AG04450 (cell line): ENCODE measurements around the gene CUL4B. TPM values are rescaled to one million over a fixed set of nuclear protein-coding genes. Genes with fewer than 3 reads are reported as not detected.

ENCODE experiments used
- CTCF ChIA-PET: fragments of 300-600, 350-600 bp; formaldehyde crosslinking; extraction: SDS; loops from one replicate; lab custom pipeline; 2022; ENCODE audit warnings: antibody characterized with exemption, inconsistent platforms; lab: Charles Lee
- POLR2A ChIA-PET: fragments of 350-600 bp; formaldehyde crosslinking; extraction: SDS; loops from one replicate; lab custom pipeline; 2021; ENCODE audit warnings: antibody characterized with exemption, inconsistent platforms; lab: Yijun Ruan, JAX
- DNase-seq: peaks from one replicate; pipeline ENCODE4 v3.0.0-alpha.2; 2011; ENCODE audit warnings: low read depth, low spot score
- H3K27ac ChIP-seq: one replicate; pipeline ENCODE4 v1.5.1; 2012; ENCODE audit warnings: low read depth, low read length, control low read depth
- H3K27me3 ChIP-seq: one replicate; pipeline ENCODE4 v1.6.0; 2012; ENCODE audit warnings: low read length; ENCODE audit not compliant: control insufficient read depth, insufficient read depth
- H3K4me3 ChIP-seq: 2 replicates; pipeline ENCODE4 v1.5.1; 2011; ENCODE audit warnings: mild to moderate bottlenecking, low read depth, low read length, control low read depth
- H3K9me3 ChIP-seq: 2 replicates; pipeline ENCODE4 v1.5.1; 2012; ENCODE audit warnings: low read length; ENCODE audit not compliant: control insufficient read depth, insufficient read depth
- CTCF ChIP-seq: IDR thresholded peaks from 2 replicates; pipeline ENCODE4 v1.5.1; 2011; ENCODE audit warnings: low read depth, low read length, control low read depth, inconsistent platforms
- polyA minus RNA-seq: library from RNA; depleted of rRNA, polyadenylated mRNA; stranded (reverse); fragments of >200 nt; gene quantifications from 2 replicates; pipeline ENCODE4 v1.2.3, GENCODE V29; 2011; rRNA and poly(A)+ RNA removed
- polyA plus RNA-seq: library from polyadenylated mRNA; depleted of rRNA; stranded (reverse); fragments of >200 nt; gene quantifications from 2 replicates; pipeline ENCODE4 v1.2.3, GENCODE V29; 2011; rRNA removed

Gene CUL4B
- polyA plus RNA-seq (46.3 and 64.5 TPM in 2 replicates), polyA minus RNA-seq (103 and 124 TPM in 2 replicates)

- Histone ChIP-seq H3K27me3 (no peaks in the 10 kb centered on the region), H3K27ac (peak within 1 kb of the TSS; percentile 99), H3K9me3 (no peaks in the 10 kb centered on the region), H3K4me3 (peak within 1 kb of the TSS; percentile 76)
- DNase-seq: peak; percentile 86
- TF ChIP-seq CTCF: no peak
- CTCF ChIA-PET: interaction anchor here (0.6 to 0.8 kb wide), 2 partner anchors 42 to 43 kb away, joined by 3 to 5 read pairs; no protein-coding TSS in a partner anchor
- POLR2A ChIA-PET: interaction anchor here (0.6 to 2.6 kb wide), 7 partner anchors 11 to 256 kb away, joined by 3 to 39 read pairs (median 6); partner anchors contain the start of genes C1GALT1C1 and MCTS1
These were observed at the start of gene CUL4B for GRCh38 chrX:120560842-120561633. CUL4B (minus strand) TSS chrX:120560962; CDS start chrX:120560638, 324 bp downstream.

DNA sequence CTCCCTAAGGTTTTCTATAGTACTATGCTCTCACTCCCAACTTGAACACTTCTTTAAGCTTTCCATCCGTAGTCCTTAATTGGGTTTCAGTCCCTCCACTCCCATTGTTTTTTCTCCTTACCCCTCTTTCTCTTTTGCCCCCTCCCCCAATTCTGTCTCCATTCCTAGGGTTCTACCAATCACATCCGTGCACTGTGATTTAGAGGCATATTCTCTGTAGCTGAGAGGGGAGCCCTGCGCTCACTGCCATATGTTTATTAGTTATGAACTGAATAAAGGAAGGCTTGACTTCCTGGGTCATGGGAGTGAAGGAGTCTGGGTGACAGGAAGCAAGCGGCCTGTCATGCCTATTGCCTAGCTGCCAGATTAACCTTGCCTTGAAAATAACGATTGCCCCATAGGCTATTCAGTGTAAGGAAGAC is 43.6 kb upstream of the CUL4B start:
- CTCF ChIA-PET: interaction anchor here (0.7 kb wide), 1 partner anchor 34 kb away, joined by 6 read pairs; no protein-coding TSS in a partner anchor

DNA sequence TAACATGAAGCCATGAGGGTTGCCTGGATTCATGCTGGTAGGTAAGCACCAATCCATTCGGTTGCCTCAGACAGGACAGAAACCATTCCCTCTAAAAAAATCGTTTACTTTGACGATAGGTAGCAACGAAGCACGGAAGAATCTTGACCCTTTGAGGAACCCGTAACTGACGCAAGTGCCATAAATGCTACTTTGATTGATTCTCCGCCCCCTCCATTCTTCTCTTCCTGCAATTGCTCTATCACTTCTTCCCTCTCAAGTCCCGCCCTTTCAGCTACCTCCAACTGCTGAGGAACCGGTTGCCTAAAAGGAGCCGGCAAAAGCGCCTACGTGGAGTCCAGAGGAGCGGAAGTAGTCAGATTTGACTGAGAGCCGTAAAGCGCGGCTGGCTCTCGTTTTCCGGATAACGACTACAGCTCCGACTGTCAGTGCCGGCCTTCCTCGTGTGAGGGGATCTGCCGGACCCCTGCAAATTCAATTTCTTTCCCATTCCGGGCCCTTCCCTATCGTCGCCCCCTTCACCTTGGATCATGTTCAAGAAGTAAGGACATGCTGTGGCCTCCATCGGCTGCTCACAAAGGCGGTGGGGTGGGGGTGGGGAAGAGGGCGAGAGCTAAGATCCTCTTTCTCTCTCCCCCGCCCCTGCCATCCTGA is 43.1 kb upstream of the CUL4B start, which contains the start of gene MCTS1:
TSS of gene MCTS1 (plus strand) at position 395 of the 654 bp plus-strand sequence. CDS start at position 531, 136 bp downstream.
- Histone ChIP-seq H3K9me3 (no peaks in the 10 kb centered on the region), H3K27me3 (no peaks in the 10 kb centered on the region), H3K27ac (peak within 1 kb of the TSS; percentile 86), H3K4me3 (peak within 1 kb of the TSS; percentile 61)
- POLR2A ChIA-PET: interaction anchor here (0.5 to 1.7 kb wide), 6 partner anchors 19 to 158 kb away, joined by 3 to 39 read pairs (median 5); partner anchors contain the start of genes C1GALT1C1 and CUL4B
- CTCF ChIA-PET: interaction anchor here (0.6 to 0.7 kb wide), 2 partner anchors 33 to 43 kb away, joined by 5 to 6 read pairs; no protein-coding TSS in a partner anchor
- peak; percentile 89 for DNase-seq
- TF ChIP-seq CTCF: no peak

More for the DNA sequence above, 43.6 kb upstream of the CUL4B start:
- H3K4me3 ChIP-seq: peak overlapping the region; percentile 61
- POLR2A ChIA-PET: interaction anchor here (0.7 to 1.7 kb wide), 5 partner anchors 19 to 158 kb away, joined by 3 to 39 read pairs (median 7); partner anchors contain the start of genes C1GALT1C1 and CUL4B
- H3K27me3 ChIP-seq: no peaks in the 10 kb centered on the region
- no peak for DNase-seq
- peak overlapping the region; percentile 86 for H3K27ac ChIP-seq
- H3K9me3 ChIP-seq: no peaks in the 10 kb centered on the region
- TF ChIP-seq CTCF: no peak

GRCh38 chrX:120585702-120586101 is 24.9 kb upstream of the CUL4B start:
- H3K27me3 ChIP-seq: no peaks in the 10 kb centered on the region
- POLR2A ChIA-PET: no interaction called here
- H3K9me3 ChIP-seq: no peaks in the 10 kb centered on the region
- H3K4me3 ChIP-seq: no peak overlapping the region
- H3K27ac ChIP-seq: no peak overlapping the region
- no peak for DNase-seq
- no peak for TF ChIP-seq CTCF
- CTCF ChIA-PET: no interaction called here
